Measurements from ENCODE around the gene SUFU.

DNA sequence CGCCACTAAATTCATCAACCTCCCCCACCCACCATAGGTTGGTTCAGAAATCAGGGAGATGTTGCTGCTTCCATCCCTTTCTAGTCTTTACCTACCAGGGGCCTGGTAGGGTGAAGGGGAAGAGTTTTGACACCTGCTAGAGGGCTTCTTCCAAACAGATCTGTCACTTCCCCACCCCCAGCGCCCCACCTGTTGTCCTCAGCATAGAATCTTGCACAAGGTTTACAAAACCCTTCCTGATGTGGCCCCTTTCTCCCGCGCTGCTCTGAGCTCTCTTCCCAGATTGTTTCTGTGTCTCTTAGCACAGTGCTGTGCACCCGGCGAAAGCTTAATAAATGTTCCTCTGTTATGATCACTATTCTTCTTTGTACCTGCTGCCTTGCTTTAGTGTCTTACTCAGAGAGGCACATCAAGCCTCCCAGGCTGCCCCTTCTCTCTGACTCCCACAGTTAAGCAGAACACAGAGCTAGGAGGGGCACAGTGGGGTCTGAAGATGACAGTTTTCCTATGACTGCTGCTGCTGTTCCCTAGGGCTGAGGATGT lies 41.2 kb upstream of the SUFU start:
- TF ChIP-seq, protein P1, sequence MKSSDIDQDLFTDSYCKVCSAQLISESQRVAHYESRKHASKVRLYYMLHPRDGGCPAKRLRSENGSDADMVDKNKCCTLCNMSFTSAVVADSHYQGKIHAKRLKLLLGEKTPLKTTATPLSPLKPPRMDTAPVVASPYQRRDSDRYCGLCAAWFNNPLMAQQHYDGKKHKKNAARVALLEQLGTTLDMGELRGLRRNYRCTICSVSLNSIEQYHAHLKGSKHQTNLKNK (CRISPR knock-in tag; IDR thresholded peaks at IDR 0.05): no peak
- no peak for TF ChIP-seq NFYB (CRISPR knock-in tag; conservative IDR thresholded peaks at IDR 0.05; ENCODE audit: low read depth)
- TF ChIP-seq, protein P2, sequence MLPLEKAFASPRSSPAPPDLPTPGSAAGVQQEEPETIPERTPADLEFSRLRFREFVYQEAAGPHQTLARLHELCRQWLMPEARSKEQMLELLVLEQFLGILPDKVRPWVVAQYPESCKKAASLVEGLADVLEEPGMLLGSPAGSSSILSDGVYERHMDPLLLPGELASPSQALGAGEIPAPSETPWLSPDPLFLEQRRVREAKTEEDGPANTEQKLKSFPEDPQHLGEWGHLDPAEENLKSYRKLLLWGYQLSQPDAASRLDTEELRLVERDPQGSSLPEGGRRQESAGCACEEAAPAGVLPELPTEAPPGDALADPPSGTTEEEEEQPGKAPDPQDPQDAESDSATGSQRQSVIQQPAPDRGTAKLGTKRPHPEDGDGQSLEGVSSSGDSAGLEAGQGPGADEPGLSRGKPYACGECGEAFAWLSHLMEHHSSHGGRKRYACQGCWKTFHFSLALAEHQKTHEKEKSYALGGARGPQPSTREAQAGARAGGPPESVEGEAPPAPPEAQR (CRISPR knock-in tag; IDR thresholded peaks at IDR 0.05): no peak
- no peak for TF ChIP-seq JUN (CRISPR knock-in tag; IDR thresholded peaks at IDR 0.05)
- TF ChIP-seq, protein P3, sequence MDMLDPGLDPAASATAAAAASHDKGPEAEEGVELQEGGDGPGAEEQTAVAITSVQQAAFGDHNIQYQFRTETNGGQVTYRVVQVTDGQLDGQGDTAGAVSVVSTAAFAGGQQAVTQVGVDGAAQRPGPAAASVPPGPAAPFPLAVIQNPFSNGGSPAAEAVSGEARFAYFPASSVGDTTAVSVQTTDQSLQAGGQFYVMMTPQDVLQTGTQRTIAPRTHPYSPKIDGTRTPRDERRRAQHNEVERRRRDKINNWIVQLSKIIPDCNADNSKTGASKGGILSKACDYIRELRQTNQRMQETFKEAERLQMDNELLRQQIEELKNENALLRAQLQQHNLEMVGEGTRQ (CRISPR knock-in tag; IDR thresholded peaks at IDR 0.05): no peak
- TF ChIP-seq, protein P4, sequence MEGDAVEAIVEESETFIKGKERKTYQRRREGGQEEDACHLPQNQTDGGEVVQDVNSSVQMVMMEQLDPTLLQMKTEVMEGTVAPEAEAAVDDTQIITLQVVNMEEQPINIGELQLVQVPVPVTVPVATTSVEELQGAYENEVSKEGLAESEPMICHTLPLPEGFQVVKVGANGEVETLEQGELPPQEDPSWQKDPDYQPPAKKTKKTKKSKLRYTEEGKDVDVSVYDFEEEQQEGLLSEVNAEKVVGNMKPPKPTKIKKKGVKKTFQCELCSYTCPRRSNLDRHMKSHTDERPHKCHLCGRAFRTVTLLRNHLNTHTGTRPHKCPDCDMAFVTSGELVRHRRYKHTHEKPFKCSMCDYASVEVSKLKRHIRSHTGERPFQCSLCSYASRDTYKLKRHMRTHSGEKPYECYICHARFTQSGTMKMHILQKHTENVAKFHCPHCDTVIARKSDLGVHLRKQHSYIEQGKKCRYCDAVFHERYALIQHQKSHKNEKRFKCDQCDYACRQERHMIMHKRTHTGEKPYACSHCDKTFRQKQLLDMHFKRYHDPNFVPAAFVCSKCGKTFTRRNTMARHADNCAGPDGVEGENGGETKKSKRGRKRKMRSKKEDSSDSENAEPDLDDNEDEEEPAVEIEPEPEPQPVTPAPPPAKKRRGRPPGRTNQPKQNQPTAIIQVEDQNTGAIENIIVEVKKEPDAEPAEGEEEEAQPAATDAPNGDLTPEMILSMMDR (IDR thresholded peaks at IDR 0.05): no peak
- TF ChIP-seq, protein P5, sequence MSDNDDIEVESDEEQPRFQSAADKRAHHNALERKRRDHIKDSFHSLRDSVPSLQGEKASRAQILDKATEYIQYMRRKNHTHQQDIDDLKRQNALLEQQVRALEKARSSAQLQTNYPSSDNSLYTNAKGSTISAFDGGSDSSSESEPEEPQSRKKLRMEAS (CRISPR knock-in tag; IDR thresholded peaks at IDR 0.05): no peak
- TF ChIP-seq FOXP1 (CRISPR knock-in tag; IDR thresholded peaks at IDR 0.05; ENCODE audit: borderline replicate concordance): no peak
- no peak for TF ChIP-seq ZNF138 (CRISPR knock-in tag; conservative IDR thresholded peaks at IDR 0.05)
- TF ChIP-seq ZNF416 (CRISPR knock-in tag; IDR thresholded peaks at IDR 0.05): no peak
- TF ChIP-seq, protein P6, sequence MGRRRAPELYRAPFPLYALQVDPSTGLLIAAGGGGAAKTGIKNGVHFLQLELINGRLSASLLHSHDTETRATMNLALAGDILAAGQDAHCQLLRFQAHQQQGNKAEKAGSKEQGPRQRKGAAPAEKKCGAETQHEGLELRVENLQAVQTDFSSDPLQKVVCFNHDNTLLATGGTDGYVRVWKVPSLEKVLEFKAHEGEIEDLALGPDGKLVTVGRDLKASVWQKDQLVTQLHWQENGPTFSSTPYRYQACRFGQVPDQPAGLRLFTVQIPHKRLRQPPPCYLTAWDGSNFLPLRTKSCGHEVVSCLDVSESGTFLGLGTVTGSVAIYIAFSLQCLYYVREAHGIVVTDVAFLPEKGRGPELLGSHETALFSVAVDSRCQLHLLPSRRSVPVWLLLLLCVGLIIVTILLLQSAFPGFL (CRISPR knock-in tag; IDR thresholded peaks at IDR 0.05; ENCODE audit: borderline replicate concordance): no peak
- TF ChIP-seq, protein P7, sequence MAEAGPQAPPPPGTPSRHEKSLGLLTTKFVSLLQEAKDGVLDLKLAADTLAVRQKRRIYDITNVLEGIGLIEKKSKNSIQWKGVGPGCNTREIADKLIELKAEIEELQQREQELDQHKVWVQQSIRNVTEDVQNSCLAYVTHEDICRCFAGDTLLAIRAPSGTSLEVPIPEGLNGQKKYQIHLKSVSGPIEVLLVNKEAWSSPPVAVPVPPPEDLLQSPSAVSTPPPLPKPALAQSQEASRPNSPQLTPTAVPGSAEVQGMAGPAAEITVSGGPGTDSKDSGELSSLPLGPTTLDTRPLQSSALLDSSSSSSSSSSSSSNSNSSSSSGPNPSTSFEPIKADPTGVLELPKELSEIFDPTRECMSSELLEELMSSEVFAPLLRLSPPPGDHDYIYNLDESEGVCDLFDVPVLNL (CRISPR knock-in tag; IDR thresholded peaks at IDR 0.05; ENCODE audit: borderline replicate concordance, low read depth): no peak
- no peak for TF ChIP-seq TEAD4 (CRISPR knock-in tag; IDR thresholded peaks at IDR 0.05)
